Endometrial microvascular endothelial cells (primary cell): ENCODE results near the gene CFAP299. TPM values are rescaled to one million over a fixed set of nuclear protein-coding genes. Genes with fewer than 3 reads are reported as not detected.

Experiments used
- in situ Hi-C: cut with HindIII; loops from 2 replicates; pipeline ENCODE4 v1.10.0; 2017; ENCODE audit warnings: low sequenced_read_pairs, low pct_unique_long_range_greater_than_20kb; ENCODE audit errors: inconsistent ontology term
- total RNA-seq: library from RNA; depleted of rRNA; stranded (reverse); fragments of >200 nt; gene quantifications from one replicate; pipeline ENCODE4 v1.2.3, GENCODE V29; 2015; ENCODE audit errors: inconsistent ontology term

CFAP299 gene
- total RNA-seq, 1 donor from 2014 or later = not detected

DNA sequence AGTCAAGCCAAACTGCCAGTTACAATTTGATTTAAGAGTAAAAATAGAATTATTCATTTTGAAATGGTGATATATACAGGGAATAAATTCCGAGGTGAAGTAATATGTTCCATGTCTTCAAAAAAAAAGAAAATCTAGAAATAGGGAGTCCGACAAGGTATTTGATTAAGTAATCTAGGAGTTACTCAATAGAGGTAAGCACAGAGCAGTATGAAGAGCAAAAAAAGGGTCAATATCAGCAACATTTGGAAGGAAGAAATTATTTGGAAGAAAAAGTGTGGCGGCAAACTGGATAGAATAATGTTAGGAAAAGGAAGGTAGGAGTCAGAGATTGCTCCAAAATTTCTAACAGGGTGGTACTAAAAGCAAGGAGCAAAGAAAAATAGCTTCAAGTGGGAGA lies 581.2 kb downstream of the CFAP299 start:
- in situ Hi-C loops = no loop called here

DNA sequence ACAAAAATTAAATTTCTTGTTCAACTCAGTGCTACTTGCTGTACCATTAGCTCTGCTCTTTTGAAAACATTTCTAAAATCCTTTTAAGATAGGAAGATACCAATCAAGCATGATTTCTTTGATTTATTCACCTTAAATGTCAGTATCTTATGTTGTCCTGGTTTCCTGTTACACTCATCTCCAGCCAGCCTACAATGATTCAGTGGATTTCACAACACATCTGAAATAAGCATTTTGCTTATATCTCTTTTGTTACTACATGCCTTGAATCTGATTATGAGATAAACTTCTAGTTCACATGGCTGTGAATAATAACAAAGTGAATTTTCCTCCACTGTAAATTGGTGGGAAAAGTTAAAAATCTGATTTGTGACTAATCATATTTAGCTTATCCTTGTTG lies 582.5 kb downstream of the CFAP299 start:
- in situ Hi-C loops = no loop called here

DNA sequence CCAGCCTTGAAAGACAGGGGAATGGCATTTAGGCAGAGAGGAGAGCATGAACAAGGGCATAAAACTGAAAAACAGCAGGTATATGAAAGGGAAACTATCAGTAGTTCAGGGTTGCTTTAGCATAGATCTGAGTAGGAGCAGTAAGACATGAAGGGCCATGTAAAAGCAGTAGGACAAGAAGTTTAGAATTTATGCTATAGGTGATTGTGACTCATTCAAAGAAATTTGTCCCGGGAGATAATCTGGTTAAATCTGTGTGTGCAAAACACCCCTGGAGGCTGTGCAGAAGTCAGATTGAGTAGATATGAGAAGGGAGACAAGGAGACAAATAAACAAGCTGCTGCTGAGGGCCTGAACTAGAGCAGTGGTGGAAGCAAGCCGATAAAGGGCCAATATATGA lies 585.9 kb downstream of the CFAP299 start:
- in situ Hi-C loops = no loop called here

DNA sequence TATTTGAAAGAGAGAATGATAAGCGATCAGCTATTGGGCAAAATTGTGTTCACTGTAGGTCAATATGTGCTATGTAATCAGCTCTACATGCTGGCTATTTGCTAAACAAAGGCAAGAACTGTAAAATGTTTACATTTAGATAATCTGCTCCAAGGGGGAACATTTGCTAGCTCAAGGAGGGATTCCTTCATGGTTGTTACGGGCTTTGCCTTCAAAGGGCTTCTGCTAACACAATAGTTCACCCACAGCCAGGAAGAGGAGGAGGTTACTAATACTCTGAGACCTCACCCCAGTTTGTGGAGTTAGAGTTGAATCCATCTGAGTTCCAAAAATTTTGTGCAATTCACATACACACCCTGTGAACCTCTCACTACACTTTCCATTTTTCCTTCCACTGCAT lies 587.4 kb downstream of the CFAP299 start:
- in situ Hi-C loops = no loop called here

DNA sequence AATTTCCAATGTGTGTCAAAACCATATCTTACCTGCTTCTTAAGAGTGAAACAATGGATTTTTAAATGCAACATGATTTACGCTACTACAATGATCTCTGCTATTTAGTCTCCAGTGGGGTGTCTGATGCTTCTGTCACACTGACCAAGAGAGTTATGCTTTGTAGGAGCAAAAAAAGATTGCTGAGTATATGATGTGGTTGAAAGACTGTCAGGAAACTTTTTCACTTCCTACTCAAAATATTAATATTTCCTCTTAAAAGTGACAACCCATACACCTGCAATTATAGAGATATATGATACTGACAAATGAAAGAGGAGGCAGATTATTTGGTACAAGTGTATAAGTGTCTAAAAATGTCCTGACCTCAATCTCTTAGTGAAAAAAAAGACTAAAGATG lies 589.8 kb downstream of the CFAP299 start:
- in situ Hi-C loops = no loop called here

DNA sequence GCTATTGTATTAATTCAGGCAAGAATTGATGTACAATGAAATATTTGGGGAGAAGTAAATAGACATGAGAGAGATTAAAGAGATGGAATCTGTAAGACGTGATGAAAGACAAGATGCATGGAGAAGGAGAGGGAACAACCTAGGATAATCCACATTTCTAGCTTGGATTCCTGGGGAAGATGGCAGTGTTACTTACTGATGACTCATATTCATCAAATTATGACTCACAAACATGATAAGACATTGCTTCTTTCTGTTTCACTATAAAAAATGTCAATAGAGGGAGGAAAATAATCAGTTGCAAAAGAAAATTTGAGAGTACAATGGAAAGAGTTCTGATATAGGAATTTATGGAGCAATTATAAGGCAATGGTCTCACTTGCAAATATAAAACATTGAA lies 590.9 kb downstream of the CFAP299 start:
- in situ Hi-C loops = no loop called here

DNA sequence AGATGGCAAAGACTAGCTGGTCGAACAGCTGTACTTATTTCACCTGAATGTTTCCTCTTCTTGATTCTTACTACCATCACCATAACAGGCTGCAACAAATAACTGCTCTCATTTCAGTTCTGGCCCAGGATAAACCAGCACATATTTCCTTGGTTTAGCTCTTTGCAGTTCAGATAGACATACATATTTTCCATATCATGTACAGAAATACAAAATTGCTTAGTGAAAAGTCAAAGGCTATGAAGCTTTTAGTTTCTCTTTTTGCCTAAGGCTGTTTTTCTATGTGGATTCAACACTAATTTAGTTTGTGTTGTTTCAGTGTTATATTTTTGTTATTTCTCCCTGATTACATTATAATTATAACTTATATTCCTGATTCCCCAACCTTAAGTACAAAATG lies 591.4 kb downstream of the CFAP299 start:
- in situ Hi-C loops = no loop called here

DNA sequence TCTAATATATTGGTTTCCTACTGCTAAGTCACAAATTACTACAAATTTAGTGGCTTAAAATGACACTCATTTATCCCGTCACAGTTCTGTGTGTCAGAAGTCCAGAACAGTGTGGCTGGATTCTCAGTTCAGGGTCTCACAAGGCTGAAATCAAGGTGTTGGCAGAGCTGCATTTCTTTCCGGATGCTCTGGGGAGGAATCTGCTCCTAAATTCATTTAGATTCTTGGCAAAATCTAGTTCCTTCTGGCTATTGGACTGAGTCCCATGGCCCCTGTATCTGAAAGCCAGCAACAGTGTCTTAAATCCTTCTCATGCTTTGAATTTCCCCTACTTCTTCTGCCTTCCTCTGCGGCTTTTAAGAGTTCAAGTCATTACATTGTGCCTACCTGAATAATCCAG lies 591.9 kb downstream of the CFAP299 start:
- in situ Hi-C loops = no loop called here

DNA sequence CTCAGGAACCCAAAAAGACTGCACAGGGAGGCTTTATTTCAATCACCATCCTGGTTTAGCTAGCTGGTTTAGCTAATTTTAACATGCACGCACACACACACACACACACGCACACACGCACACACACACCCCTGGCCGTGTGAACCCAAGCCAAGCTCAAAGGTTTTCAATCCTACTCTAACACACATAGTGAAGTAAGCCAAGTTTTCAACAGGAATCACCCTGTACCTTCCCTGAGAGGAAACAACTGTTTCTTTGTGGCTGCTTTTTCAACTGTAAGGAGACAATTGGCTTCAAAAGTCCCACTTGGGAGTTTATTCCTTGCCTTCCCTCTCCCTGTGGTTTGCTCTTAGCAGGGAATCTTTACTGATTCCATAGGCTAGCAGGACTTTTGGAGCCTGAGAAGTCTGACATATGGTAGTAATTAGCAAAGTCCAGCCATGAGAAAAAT lies 596.1 kb downstream of the CFAP299 start:
- in situ Hi-C loops = no loop called here

DNA sequence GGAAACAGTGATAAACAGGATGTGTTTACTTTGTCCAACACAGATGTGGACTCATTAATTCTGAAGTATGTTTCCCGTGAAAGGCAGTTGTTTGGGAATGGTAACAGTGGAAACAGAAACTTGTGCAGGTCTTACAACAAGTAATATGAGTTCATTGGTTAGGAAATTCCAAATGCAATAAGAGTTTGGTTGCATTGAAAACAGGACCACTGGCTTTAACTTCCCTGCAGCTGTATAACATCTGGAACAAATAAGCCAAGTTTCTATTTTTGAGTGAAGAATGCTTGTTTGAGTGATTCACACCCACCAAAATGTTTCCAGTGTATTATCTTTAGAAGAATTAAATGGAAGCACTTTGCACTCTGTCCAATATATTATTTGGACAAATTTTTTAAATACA lies 612.6 kb downstream of the CFAP299 start:
- in situ Hi-C loops = no loop called here

DNA sequence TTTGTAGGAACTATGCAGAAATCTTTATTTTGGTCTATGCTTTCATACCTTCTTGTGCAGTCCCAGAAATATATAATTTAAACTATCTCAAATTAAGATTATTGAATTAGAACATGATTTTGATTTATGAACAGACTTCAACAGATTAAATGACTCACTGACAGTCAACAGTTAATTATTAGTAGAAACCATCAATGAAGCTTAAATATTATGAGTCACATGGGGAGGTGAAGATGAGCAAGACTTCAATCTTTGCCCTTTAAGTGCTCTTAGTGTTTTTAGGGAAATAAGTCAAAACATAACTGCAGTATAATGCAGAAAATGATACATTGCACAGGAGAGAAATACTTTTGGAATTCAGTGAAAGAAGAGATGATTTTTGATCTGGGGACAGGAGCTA lies 613.5 kb downstream of the CFAP299 start:
- in situ Hi-C loops = no loop called here

DNA sequence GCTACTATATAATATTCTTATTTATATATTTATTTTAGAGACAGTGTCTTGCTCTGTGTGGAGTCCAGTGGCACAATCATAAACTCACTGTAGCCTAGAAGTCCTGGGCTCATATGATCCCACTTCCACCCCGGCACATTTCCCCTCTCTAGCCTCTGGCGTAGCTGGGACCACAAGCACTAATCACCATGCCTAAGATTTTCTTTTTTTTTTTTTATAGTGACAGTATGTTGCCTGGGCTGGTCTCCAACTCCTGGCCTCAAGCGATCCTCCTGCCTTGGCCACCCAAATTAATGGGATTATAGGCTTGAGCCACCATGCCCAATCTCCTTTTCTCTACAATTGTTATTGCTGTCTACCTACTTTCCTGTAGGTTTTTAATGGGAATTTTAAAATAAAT lies 620.9 kb downstream of the CFAP299 start:
- in situ Hi-C loops = no loop called here

DNA sequence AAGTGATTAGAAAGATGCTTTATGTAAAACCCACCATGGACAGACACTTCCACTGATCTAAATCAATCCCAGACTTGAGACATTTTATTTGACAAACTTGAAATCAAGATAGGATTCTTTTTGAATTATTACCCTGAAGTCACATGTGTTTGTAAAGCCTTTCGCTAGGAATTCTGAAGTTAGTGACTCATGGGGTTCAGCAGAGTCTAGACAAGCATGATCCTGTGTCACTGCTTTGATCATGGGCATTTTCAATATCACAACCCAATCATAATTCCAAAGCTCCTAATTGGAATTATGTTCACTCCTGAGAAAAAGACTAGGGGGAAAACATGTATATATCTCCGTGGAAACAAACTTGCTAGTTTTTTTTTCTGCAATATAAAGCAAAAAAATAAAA lies 627.5 kb downstream of the CFAP299 start:
- in situ Hi-C loops = no loop called here

DNA sequence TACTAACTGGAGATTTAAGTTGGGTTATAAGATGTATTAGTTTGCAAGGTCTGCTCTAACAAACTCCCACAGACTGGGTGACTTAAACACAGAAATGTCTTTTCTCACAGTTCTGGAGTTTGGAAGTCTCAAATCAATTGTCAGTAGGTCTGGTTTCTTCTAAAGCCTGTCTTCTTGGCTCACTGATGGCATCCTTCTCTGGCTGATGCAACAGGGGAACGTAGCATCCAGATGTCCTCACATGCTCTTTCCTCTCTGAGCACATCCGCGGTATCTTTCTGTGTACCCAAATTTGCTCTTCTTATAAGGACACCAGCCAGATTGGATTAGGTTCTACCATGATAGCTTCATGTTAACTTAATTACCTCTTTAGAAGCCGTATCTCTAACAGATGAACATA lies 631.8 kb downstream of the CFAP299 start:
- in situ Hi-C loops = no loop called here

DNA sequence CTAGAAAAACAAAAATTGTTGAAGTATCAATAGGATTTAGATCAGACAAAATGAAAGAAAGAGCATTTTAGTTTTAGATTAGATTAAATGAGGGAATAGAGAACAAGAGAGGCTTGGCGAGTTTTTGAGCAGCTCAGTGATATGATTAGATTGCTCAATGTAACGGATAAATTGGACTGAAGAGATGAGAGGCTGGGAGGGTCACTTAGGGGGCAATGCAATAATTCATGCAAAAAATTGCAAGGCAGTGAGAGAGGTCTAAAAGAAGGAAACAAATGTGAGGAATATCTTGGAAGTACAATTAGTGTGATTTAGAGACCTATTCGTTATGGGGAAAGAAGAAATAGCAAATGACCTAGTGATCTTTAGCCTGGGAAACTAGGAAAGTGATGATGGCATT lies 644.7 kb downstream of the CFAP299 start:
- in situ Hi-C loops = no loop called here

DNA sequence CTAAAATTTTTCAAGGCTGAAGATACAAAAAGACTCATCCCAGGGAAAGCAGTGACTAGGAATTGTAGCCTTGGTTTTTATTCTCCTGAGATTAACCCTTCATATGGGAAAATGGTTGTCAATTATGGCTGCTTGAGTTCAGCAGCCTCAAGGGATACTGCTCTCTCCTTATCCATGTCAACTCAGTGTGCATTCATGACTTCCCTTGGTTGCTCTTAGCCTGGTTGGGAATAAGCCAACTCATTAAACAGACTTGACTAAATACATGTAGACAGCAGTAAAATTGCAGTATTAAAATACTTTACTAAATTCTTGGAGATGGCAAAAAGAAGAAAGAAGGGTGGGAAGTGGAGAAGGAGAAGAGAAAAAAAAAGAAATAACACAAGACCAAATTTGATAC lies 650.5 kb downstream of the CFAP299 start:
- in situ Hi-C loops = no loop called here

DNA sequence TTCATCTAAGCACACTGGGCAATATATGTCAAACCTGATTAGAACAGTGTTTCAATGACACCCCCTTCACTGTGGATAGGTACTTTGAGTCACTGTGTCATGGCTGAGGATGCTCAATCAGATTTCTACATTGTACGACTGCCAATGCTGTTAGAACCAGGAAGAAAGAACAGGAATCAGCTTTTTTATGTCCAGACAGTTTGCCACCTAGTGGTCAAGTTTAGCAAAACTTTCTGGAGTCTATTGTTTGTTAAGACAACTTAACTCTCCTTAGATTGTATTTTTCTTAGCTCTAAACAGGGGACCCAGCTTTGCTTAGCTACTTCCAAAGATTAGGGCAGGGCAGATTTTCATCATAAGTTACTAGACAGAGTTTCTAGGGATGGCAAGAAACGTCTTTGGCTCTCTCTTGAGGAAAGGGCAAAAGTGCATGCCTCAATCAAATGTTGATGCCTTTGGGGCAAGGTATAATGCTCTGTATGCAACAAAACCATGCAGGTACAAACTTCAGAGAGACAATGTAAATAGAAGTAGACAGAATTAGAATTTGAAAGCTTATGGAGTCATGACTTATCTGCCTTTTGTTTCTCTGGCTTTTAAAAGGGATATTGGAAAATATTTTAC lies 654.5 kb downstream of the CFAP299 start:
- in situ Hi-C loops = no loop called here

DNA sequence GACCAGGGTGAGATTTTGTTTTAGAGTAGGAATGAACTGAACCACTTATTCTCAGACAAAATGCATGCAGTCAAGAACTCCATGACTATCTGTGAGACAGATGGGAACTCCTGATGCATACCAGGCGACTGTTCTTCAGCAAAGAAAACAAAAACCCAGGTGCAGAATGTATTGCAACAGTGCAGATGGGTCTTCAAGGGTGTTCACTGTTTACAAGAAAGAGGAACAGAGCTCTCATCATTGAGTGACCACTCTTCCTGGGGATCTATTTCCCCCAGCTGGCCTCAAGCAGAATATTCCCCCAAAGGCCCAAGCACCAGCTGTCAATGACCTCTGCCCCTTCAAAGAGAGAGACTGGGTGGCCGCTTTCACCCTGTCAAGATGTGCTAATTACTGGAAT lies 655.3 kb downstream of the CFAP299 start:
- in situ Hi-C loops = no loop called here

DNA sequence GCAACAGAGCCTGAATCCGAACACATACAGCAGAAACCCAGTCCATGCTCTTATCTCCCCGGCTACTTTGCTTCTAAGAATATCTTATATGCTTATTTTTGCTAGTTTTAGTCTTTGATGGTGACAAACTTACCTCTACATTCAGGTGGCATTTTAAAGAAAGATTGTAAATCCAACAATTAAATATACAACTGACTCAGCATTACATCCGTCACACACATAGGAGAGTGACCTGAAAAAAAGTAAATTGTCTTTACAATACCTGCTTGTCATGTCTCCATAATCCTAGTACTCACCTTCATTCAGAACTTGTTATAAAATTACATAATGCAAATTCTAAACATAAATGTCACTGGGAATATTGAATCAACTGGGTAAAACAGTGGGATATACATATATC lies 664.4 kb downstream of the CFAP299 start:
- in situ Hi-C loops = no loop called here

DNA sequence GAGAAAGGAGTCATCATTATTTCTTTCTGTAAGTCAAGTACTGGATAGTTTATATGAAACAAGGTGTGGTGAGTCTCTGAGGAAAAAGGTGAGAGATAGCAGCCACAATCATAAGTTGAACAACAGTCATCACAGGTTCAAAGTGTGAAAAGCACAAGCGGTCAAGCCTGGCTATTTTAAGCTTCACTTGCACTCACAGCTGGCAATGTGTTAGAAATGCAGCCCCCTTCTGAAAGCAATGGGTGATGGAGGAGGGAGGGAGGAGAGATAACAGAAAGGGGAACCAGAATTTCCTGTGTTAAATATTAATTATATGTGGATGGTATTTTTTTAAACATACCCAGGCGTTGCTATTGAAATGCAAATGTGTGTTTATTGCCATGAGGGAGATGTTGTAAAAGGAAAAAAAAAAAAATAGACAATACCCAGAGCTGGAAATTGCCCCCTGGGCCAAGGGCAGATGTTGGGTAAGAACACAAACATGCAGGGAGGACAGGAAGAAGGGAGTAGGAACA lies 668.1 kb downstream of the CFAP299 start:
- in situ Hi-C loops = no loop called here

DNA sequence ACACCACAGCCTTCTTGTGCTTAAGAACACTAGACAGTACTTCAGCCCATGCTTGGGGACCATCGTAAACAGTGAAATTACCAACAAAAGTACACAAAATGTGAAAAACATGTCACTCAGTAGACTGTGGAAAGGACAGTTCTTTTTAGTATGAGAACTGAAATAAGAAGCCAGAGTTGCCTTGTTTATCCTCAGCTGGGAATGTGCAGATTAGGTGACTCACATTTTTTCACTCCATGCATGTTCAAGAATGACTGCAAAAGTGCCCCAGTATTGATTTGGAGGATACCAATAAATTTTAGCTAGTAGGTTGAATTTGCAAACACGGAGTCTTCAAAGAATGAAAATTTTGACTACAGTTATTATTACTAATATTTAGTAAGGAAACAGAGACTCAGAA lies 671.9 kb downstream of the CFAP299 start:
- in situ Hi-C loops = no loop called here
